ENCODE data around the gene EIF4A3. TPM values are rescaled to one million over a fixed set of nuclear protein-coding genes. Genes with fewer than 3 reads are reported as not detected.

Gene EIF4A3
- polyA plus RNA-seq, 4 donors = 102 to 122 (median 115) TPM

DNA sequence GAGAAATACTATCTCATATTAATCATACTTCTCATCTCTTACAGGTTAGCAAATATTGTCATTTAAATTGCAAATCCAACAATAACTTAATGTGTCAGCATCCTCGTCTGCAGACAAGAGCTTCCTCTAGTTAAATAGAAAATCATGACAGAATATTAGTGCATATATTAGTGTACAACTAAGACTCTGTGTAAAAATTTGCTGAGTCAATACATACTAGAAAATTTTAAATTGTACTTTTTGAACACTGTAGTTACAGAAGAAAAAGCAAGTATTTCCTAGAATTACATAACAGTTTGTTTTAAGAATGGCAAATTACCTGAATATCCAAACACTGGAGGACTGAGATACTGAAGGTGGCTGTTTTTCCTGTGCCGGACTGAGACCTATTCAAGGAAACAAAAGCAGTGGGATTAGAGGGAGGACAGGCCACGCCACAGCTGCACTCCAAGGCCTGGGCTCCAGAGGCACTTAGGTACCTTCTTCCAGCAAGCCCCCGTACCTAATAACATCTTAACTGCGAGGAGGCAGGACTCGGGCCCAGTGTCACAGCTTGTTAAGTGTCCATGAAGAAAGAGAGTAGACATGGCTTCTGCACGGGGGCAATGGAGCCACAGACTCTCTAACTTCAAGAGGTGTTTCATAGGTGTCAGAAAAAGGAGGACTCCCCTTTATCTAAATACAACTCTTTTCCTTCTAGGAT is 5.3 kb downstream of the EIF4A3 start:
- no peak for DNase-seq (ENCODE audit: low read depth in 4 of 4, low spot score in 3 of 4)

DNA sequence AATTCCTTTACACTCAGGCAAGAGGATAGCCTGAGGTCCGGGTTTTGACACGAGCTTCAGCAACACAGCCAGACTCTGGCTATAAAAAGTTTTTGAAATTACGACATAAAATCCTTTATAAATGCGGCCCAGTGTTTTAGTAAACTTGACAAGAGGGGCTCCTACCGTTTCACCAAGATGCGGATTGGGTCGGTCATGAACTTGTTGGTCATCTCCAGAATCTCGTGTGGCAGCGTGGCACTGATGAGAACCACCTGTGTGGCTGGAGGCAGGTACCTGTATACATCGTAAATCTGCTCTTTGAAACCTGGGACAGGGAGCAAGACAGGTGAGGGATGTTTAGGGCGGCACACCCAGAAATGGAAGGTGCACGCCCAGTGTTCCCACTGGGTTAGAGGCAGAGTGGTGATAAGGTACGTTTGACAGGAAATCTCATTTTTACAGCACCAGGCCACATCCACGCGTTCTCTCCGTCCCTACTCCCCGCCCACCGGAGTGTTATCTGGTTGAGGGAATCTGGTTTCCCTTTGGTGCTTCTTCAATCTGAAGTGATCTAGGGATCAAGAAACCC is 8.0 kb downstream of the EIF4A3 start:
- DNase-seq (ENCODE audit: low read depth in 4 of 4, low spot score in 3 of 4) = no peak

DNA sequence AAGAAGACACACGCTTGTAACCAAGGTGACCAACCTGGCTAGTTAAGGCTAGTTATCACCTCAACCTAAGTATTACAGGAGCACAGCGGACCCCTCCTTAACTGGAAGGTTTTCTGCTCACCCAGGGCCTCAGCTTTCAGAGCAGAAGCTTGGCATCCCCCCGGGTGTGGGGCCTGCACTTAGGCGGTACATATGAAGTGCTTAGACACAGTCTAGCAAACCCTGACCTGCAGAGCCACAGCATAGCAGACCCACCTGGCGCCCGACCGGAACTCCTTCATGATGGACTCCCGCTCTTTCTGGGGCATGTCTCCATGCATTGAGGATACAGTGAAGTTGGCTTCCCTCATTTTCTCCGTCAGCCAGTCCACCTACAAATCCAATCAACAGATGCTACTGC is 9.8 kb downstream of the EIF4A3 start:
- no peak for DNase-seq (ENCODE audit: low read depth in 4 of 4, low spot score in 3 of 4)

DNA sequence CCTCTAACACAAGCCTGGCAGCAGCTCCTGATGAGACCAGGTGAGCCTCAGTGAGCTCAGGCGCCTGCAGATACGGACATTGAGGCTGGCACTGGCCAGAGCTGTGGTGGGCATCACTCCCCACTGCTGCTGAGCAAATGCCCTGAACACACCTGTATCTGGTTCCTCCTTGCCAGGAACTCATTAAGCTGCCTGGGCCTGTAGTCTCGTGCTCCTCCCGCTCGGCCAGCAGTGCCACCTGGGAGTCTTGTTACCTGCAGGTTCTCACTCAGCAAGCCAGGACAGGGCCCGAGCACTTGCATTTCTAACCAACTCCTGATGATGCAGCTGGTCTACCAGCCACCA is 13.3 kb downstream of the EIF4A3 start:
- DNase-seq (ENCODE audit: low read depth in 4 of 4, low spot score in 3 of 4) = no peak

DNA sequence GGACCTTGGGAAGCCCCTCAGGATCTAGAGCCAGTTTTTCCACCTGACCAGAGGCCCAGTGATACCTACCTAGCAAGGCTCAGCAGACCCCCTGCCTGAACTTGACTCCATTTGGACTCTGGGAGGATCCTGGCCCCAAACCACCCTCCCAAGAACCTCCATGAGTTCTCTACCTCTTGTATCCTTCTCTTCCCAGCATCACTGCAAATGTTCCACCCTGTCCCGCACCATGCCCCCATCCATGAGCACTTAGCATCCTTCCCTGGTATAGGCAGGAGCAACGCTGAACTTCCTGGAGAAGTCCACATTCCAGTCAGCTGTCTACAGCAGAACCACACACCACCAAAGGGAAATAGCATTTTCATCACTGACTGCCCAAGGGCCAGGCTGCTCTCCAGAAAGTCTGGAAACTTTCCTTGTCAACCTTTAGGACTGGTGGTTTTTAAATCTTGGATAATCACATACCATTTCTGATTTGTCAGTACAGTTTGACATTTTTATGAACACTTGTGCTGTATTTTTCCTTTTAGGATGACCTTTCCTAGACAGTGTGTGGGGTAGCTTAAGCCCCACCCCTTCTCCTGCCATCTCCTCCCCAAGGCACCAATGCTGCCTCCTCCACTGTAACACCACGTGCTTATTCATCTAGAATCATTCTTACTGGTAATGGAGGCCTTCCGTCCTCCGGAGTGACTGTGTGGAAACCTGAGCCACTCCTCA is 13.9 kb downstream of the EIF4A3 start:
- no peak for DNase-seq (ENCODE audit: low read depth in 4 of 4, low spot score in 3 of 4)

DNA sequence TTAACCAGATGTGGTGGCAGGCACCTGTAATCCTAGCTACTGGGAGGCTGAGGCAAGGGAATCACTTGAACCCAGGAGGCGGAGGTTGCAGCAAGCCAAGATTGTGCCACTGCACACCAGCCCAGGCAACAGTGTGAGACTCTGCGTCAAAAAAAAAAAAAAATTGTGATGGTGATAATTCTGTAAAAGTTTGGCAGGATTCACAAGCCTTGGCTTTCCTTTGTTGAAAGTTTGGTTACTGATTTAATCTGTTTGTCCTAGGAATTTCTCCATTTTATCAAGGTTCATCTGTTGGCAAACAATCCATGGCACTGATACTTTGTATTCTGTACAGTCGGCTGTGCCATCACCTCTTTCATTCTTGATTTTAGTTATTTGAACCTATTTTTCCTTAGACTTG is 15.9 kb downstream of the EIF4A3 start:
- DNase-seq (ENCODE audit: low read depth in 4 of 4, low spot score in 3 of 4) = no peak

DNA sequence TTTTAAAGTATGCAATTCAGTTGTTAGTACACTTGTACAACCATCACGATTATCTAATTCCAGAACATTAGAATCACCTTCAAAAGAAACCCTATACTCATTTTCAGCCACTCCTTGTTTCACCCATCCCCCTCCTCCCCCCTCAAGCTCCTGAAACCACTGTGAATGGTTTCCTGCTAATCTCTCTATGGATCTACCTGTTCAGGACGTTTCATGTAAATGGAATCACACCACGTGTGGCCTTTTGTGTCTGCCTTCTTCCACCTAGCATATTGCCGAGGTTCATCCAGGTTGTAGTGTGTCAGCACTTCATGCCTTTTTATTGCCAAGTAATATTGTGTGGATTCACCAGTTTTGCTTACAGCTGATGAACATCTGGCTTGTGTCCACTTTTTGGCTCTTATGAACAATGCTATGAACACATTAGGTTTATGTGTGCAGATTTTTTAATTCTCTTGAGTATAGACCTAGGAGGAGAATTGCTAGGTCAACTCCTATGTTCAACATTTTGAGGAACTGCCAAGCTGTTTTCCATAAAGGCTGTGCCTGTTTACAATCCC is 17.8 kb downstream of the EIF4A3 start:
- no peak for DNase-seq (ENCODE audit: low read depth in 4 of 4, low spot score in 3 of 4)

DNA sequence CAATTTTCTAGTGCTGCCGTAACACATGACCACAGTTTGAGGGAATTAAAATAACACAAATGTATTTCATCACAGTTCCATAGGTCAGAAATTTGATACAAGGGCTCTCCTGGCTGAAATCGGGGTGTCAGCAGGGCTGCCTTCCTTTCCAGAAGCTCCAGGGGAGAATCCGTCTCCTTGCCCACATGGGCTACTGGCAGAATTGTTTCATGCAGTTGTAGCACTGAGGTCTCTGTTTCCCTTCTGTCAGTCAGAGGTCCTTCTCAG is 20.5 kb downstream of the EIF4A3 start:
- no peak for DNase-seq (ENCODE audit: low read depth in 4 of 4, low spot score in 3 of 4)

DNA sequence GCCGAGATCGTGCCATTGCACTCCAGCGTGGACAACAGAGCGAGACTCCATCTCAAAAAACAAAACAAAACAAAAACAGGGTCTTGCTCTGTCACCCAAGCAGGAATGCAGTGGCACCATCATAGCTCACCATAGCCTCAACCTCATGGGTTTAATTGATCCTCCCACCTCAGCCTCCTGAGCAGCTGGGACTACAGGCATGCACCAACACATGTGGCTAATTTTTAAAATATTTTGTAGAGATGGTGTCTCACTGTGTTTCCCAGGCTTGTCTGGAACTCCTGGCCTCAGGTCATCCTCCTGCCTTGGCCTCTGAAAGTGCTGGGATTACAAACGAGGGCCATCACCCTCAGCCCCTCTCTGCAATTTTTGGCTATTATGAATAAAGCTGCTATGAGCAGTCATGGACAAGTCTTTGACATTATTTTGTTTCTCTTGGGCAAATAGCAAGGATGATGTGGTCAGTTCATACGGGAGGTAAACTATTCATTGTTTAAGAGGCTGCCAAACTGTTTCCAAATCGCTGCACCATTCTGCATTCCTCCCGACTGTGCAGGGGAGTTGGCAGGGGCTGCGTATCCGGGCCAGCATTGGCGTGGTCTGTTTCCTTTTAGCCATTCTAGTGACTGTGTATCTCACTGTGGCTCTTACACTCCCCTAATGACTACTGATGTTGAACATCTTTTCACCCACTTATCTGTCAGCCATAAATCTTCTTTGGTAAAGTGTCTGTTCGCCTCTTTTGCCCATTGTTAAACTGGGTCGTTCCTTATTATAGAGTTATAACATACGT is 21.1 kb downstream of the EIF4A3 start:
- no peak for DNase-seq (ENCODE audit: low read depth in 4 of 4, low spot score in 3 of 4)

DNA sequence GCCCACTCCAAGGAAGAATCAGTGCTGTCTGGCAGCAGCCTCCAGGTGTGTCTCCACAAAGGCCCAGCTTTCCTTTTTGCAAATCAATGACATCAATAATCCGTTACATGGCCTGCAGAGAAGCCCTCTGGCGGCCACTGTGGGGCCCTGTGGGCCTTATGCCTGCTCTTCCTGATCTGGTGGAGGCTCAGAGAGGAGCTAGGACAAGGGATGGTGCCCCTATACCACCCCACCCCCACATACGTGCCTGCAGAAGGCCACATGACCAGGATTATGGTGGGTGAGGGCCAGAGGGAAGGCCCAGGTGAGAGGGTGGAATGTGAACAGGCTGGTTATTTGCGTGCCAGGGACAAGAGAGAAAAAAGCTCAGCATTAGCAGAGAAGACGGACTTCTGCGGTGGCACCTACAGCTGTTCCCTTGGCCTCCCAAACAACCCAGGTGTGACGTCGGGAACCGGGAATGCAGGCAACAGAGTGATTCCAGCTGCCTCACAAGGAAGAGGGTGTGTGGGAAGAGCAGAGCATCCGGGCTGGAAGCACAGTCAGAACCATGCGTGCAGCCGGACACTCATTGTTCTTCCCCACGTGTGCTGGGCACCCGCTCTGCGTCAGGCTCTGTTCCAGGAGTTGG is 22.5 kb downstream of the EIF4A3 start:
- no peak for DNase-seq (ENCODE audit: low read depth in 4 of 4, low spot score in 3 of 4)

DNA sequence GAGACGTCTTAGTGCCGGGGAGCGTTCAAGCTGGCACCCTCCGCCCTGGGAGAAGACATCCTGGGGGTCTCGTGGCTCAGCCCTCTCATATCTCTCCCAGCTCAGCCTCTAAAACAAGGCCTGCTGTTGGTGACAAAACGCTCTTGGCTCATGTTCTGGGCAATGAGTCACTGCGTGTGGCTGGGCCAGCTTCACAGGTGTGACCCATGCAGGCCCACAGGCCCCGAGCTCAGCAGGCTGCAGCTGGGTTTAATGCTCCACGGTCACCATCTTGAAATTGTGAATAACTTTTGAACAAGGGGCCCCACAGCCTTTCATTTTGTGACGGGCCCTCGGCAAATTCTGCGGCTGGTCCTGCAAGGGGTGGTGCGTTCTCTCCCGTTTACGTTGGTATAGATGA is 23.1 kb downstream of the EIF4A3 start:
- no peak for DNase-seq (ENCODE audit: low read depth in 4 of 4, low spot score in 3 of 4)

DNA sequence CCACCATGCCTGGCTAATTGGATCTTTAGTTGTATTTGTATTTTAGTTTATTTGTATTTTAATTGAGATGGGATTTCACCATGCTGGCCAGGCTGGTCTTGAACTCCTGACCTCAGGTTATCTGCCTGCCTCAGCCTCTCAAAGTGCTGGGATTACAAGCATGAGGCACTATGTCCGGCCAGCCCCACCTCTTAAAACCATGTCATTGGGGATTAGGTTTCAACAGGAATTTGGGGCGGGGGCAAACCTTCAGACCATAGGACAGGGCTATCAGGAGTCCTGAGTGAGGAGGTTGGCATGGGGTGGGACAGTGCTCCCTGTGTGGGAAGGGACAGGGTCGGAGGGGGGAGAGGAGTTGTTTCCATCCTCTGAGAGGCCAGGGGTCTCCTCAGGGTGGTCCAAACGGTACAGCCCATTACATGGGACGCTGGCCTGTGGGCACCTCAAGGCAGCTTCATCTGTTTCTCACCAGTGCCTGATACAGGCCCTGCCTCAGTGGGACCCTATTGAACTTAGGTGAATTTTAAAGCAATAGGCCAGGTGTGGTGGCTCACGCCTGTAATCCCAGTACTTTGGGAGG is 23.9 kb downstream of the EIF4A3 start:
- no peak for DNase-seq (ENCODE audit: low read depth in 4 of 4, low spot score in 3 of 4)

DNA sequence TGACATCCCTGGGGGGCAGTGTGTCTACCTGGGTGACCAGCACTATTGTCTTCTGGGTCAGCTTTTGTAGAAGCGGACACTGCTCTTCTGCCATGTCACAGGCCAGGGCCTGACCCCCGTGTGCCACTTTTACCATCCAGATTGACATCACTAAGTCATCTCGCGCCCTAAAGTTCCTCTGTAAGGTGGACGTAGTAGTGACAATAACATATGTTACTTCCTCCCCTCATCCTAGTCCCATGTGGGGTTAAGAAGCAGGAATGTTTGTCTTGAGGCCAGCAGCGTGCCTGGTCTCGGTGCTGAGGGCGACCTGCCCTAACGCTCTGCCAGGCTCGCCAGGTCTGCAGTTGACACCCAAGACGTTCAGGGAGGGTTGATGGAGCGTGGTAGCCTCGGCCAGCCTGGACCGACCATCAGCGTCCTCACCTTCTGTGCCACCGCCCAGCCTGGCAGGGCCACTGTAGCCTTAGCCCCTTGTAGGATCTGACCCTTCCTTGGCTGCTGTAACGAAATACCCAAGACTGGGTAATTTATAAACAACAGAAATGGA is 24.8 kb downstream of the EIF4A3 start:
- DNase-seq (ENCODE audit: low read depth in 4 of 4, low spot score in 3 of 4) = no peak

DNA sequence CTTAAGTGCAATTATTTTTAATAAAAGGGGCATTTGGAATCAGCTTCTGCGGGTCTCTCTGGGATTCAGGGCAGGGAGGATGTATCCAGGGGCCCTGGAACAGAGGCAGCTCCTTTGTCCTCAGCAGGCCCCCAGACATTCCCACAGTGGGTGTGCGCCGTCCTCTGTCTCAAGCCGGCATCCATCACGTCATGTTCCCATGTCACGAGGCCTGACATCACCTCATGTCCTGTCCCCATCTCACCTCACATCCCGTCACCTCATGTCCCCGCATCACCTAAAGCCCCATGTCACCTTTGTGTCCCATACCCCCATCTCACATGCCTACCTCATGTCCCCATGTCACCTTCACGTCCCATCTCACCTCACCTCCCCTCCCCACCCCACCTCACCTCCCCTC is 27.1 kb downstream of the EIF4A3 start:
- DNase-seq (ENCODE audit: low read depth in 4 of 4, low spot score in 3 of 4) = no peak

DNA sequence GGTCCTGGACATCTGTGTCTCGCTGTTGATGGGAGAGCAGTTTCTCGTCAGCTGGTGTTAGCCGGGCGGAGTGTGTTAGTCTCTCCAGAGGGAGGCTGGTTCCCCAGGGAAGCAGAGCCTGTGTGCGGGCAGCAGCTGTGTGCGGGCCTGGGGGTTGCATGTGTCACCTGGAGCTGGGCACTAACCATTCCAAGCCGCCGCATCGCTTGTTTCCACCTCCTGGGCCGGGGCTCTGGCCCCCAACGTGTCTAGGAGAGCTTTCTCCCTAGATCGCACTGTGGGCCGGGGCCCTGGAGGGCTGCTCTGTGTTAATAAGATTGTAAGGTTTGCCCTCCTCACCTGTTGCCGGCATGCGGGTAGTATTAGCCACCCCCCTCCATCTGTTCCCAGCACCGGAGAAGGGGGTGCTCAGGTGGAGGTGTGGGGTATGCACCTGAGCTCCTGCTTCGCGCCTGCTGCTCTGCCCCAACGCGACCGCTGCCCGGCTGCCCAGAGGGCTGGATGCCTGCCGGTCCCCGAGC is 27.6 kb downstream of the EIF4A3 start:
- DNase-seq (ENCODE audit: low read depth in 4 of 4, low spot score in 3 of 4) = no peak

DNA sequence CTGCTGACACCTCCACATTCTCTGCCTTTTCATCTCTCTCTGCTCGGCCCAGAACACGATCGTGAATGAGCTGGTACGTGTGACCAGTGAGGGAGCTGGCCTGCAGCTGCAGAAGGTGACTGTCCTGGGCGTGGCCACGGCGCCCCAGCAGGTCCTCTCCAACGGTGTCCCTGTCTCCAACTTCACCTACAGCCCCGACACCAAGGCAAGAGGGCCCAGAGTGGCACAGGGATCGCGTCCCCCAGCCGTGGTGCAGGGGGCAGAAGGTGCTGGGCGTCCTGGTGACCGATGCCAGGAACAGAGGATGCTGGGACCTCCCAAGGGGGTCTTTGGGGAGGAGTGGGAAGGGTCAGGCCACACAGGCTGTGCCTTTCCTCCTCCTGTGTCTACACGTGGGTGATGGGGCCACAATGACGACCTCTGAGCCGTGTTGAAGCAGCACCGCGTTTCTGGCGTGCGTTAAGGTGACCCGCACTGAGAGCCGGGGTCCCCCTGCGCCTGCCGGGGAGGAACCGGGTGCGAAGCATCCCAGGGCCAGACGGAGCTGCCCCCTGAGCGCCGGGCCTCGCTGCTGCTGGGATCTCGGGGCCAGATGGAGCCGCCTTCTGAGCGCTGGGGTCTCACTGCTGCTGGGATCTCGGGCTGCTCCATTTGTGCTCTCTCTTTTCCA is 28.2 kb downstream of the EIF4A3 start:
- no peak for DNase-seq (ENCODE audit: low read depth in 4 of 4, low spot score in 3 of 4)

DNA sequence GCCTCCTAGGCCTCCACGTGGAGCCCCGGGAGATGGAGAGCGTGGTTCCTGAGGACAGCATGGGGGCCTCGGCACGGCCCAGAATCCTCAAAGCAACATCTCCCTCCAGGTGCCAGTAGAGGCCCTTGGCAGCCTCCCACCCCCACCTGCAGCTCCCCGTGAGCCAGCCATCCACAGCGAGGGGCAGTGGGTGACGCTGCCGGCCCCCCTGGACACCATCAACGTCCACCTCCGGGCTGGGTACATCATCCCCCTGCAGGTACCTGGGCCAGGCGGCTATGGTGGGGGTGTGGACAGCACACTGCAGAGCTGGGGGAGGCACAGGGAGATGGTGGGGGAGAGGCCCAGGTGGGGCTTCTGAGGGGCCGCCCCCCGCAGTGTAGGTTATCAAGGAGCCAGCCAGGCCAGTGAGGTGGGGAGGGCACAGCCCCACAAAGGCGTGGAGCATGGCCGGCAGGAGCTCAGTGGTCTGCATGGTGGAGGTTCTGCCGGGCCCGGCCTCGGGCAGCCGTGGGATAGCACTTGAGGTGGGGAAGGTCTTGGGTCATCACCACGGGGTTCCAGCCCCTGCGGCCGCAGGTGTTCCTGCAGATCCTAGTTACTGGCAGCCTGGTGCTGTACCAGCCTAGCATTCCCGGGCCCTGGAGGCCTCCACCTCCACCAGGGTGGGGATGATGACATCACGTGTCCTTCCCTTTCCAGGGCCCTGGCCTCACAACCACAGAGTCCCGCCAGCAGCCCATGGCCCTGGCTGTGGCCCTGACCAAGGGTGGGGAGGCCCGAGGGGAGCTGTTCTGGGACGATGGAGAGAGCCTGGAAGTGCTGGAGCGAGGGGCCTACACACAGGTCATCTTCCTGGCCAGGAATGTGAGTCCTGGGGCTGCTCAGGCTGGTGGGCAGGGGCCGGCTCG is 29.2 kb downstream of the EIF4A3 start:
- no peak for DNase-seq (ENCODE audit: low read depth in 4 of 4, low spot score in 3 of 4)

DNA sequence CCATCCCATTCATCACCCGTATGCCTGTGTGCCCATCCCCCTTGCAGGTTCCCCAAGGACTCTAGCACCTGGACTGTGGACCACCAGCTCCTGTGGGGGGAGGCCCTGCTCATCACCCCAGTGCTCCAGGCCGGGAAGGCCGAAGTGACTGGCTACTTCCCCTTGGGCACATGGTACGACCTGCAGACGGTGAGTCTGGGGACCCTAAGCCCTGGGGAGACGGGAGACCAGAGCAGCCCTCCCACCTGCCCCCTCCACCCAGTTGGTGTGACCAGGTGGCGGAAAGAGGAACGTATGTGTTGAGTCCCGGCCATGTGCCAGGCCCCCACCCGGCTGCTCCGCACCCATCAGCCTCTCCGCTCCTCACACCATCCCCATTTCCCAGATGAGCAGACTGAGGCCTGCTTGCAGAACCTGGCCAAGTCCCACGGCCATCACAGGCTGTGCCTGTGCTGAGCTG is 30.0 kb downstream of the EIF4A3 start:
- DNase-seq (ENCODE audit: low read depth in 4 of 4, low spot score in 3 of 4) = no peak

Data from left renal pelvis (tissue), 4 donors.